ENCODE data around the gene ADNP2.

- TF ChIP-seq, protein P1, sequence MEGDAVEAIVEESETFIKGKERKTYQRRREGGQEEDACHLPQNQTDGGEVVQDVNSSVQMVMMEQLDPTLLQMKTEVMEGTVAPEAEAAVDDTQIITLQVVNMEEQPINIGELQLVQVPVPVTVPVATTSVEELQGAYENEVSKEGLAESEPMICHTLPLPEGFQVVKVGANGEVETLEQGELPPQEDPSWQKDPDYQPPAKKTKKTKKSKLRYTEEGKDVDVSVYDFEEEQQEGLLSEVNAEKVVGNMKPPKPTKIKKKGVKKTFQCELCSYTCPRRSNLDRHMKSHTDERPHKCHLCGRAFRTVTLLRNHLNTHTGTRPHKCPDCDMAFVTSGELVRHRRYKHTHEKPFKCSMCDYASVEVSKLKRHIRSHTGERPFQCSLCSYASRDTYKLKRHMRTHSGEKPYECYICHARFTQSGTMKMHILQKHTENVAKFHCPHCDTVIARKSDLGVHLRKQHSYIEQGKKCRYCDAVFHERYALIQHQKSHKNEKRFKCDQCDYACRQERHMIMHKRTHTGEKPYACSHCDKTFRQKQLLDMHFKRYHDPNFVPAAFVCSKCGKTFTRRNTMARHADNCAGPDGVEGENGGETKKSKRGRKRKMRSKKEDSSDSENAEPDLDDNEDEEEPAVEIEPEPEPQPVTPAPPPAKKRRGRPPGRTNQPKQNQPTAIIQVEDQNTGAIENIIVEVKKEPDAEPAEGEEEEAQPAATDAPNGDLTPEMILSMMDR (IDR thresholded peaks at IDR 0.05), result no peak
- TF ChIP-seq POLR2A (IDR thresholded peaks at IDR 0.05) (no peak), EP300 (IDR thresholded peaks at IDR 0.05; ENCODE audit: low read depth) (no peak), POLR2AphosphoS5 (IDR thresholded peaks at IDR 0.05) (no peak)
These were observed 41.7 kb upstream of the ADNP2 start for GRCh38 chr18:80067321-80067720.

Data from transverse colon (tissue), 4 donors.